ENCODE measurements around the gene SLC43A1. TPM values are rescaled to one million over a fixed set of nuclear protein-coding genes. Genes with fewer than 3 reads are reported as not detected.

Gene SLC43A1
- total and polyA plus RNA-seq, 2 of the 4 experiments (the other 2 are of a cell fraction), result 10.0 to 17.0 TPM

DNA sequence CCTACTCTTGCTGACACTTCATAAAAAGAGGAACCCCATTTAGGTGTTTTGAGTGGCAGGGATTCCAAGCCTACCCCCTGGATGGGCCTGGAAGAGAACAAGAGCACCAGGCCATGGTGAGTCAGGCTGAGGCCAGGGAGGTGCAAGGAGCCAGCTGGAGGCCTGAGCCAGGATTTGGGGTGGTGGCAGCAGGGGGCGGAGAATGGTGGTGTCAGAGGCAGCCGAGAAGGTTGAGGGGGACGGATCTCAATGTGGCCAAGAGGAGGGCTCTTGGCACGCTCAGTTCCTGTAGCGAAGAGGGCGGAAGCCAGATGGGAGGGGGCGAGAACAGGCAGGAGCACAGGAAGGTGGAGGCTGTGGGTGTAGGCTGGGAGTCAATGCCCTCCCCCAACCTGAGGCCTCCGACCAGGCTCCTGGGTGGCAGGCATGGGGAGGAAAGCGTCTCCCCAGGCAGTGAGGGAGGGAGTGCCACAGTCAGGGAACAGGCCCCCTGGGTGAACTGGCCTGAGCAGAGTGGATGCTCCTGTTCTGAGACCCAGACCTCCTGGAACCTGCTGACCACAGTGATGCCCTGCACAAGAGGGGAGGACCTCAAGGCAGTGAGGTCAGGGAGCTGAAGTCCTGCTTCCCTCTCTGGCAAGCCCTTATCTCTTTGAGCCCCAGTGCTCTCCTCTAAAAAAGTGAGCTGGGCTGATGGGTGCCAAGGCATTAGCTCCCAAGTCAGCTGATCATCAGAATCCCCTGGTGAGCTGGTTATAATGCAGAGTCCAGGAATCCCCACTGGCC, 41.3 kb downstream of the SLC43A1 start:
- BruUV-seq (replicated peaks), result no TSS peak
- no peak overlapping the region for H4K5ac ChIP-seq (ENCODE audit: low read depth, low read length)
- H3K23ac ChIP-seq (ENCODE audit: low read depth, low read length), result no peak overlapping the region
- no peak overlapping the region for H2BK20ac ChIP-seq (ENCODE audit: low read depth, low read length)
- no peak overlapping the region for H4K8ac ChIP-seq (ENCODE audit: low read depth in 2 of 2, low read length in 2 of 2)
- H3K18ac ChIP-seq (ENCODE audit: low read depth, low read length), result no peak overlapping the region
- no peak overlapping the region for H2AK5ac ChIP-seq (ENCODE audit: low read depth, low read length)
- H3K27me3 ChIP-seq (ENCODE audit: control insufficient read depth, insufficient read depth, low read length), result peaks cover 33% of the 10 kb centered on the region
- H3K56ac ChIP-seq (ENCODE audit: extremely low read depth, insufficient read depth, low read length), result no peak overlapping the region
- no peak overlapping the region for H3K9ac ChIP-seq (ENCODE audit: low read depth, low read length)
- intact Hi-C loops (cut with micrococcal nuclease) (no loop called here), in situ Hi-C loops (cut with MboI; ENCODE audit: low sequenced_read_pairs) (no loop called here), dilution Hi-C loops (cut with HindIII; ENCODE audit: low sequenced_read_pairs, unreplicated experiment) (no loop called here)
- no peak overlapping the region for H2AK9ac ChIP-seq (replicated peaks; ENCODE audit: low read depth, low read length, poor library complexity)
- H3K4me1 ChIP-seq (ENCODE audit: control insufficient read depth, insufficient read depth, low read length), result no peaks in the 10 kb centered on the region
- H2AFZ ChIP-seq (replicated peaks; ENCODE audit: low read length, poor library complexity), result peak overlapping the region; percentile 2
- H4K91ac ChIP-seq (ENCODE audit: insufficient read depth, low read depth, low read length), result no peak overlapping the region
- no peak overlapping the region for H3K4me2 ChIP-seq (ENCODE audit: low read depth, low read length)
- H3K4ac ChIP-seq (ENCODE audit: low read depth, low read length), result no peak overlapping the region
- no peak overlapping the region for H2BK5ac ChIP-seq (ENCODE audit: low read depth, low read length, poor library complexity, severe bottlenecking)
- H3K14ac ChIP-seq (replicated peaks; ENCODE audit: low read depth, low read length), result no peak overlapping the region
- H3K9me1 ChIP-seq (ENCODE audit: insufficient read depth, low read length), result no peaks in the 10 kb centered on the region
- no peak for TF ChIP-seq RCOR1 (IDR thresholded peaks at IDR 0.05; ENCODE audit: insufficient replicate concordance, low read length)
- no peak overlapping the region for H2BK120ac ChIP-seq (ENCODE audit: low read depth, low read length)
- POLR2A ChIA-PET (ENCODE audit: unreplicated experiment), result interaction anchor here (0.6 kb wide), 1 partner anchor 15 kb away, joined by 9 read pairs; no protein-coding TSS in a partner anchor
- H4K20me1 ChIP-seq (ENCODE audit: insufficient read depth, low read length), result no peaks in the 10 kb centered on the region; the same call in 1 of the 2 replicates
- no peak overlapping the region for H2BK15ac ChIP-seq (ENCODE audit: low read depth, low read length)
- DNase-seq (peak; percentile 7), ATAC-seq (ENCODE audit: low read depth) (peak; percentile 35; the same call in 1 of the 2 replicates)
- no peak overlapping the region for H3K4me3 ChIP-seq (ENCODE audit: insufficient read depth, low read depth, low read length)
- WGBS, 2 experiments (ENCODE audit: extremely low coverage in 2 of 2, insufficient read length in 1 of 2), result 19% methylated on average over 2 of the region's 9 CpGs; no CpG with 5 or more reads in 1 of the 2 experiments
- H3K79me1 ChIP-seq (ENCODE audit: low read depth in 1 of 2, low read length in 2 of 2), result no peaks in the 10 kb centered on the region
- CTCF ChIA-PET, result interaction anchor here (1.1 to 1.4 kb wide), 2 partner anchors 16 to 19 kb away, joined by 4 to 6 read pairs; no protein-coding TSS in a partner anchor
- no peaks in the 10 kb centered on the region for H3K9me3 ChIP-seq (ENCODE audit: control insufficient read depth, insufficient read depth, low read length)
- H3K27ac ChIP-seq (ENCODE audit: insufficient read depth, low read length), result no peak overlapping the region
- H3K36me3 ChIP-seq (ENCODE audit: control insufficient read depth, insufficient read depth, low read length), result no peaks in the 10 kb centered on the region
